ENCODE results near the gene TACC3.

DNA sequence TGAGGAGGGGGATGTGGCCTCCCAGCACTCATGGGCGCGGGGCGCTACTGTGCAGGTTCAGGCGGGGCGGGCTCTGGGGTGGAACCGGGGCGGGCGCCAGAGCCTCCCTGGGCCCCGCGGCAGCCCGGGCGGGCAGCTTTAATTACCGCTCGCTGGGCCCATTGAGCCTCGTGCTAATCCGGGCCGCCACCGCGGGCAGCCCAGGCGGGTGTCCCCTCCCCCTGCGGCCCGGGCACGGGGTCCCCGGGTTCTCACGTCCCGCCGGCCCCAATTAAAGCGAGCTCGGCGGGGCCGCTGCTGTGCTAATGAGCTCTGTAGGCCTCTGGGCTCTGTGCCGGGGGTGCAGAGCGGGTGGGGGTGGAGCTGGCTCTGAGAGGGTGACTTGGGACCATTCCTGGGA lies 48.9 kb downstream of the TACC3 start:
- TF ChIP-seq, protein P1, sequence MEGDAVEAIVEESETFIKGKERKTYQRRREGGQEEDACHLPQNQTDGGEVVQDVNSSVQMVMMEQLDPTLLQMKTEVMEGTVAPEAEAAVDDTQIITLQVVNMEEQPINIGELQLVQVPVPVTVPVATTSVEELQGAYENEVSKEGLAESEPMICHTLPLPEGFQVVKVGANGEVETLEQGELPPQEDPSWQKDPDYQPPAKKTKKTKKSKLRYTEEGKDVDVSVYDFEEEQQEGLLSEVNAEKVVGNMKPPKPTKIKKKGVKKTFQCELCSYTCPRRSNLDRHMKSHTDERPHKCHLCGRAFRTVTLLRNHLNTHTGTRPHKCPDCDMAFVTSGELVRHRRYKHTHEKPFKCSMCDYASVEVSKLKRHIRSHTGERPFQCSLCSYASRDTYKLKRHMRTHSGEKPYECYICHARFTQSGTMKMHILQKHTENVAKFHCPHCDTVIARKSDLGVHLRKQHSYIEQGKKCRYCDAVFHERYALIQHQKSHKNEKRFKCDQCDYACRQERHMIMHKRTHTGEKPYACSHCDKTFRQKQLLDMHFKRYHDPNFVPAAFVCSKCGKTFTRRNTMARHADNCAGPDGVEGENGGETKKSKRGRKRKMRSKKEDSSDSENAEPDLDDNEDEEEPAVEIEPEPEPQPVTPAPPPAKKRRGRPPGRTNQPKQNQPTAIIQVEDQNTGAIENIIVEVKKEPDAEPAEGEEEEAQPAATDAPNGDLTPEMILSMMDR (IDR thresholded peaks at IDR 0.05) = no peak
- TF ChIP-seq POLR2A (IDR thresholded peaks at IDR 0.05) = no peak
- TF ChIP-seq EP300 (IDR thresholded peaks at IDR 0.05) = no peak

Data from upper lobe of left lung (tissue), 4 donors.